HCT116 (cell line): ENCODE results near the gene TRMU. TPM values are rescaled to one million over a fixed set of nuclear protein-coding genes. Genes with fewer than 3 reads are reported as not detected.

Experiments
- ATAC-seq: fragments of 200-7000 bp; cut with Tn5 transposase; 2 replicates; pipeline ENCODE4 v1.9.1; 2020; ENCODE audit warnings: mild to moderate bottlenecking, moderate library complexity
- BruUV-seq: library from RNA; stranded (reverse); fragments of 400-500 nt; replicated peaks from 2 replicates; lab custom pipeline; 2021; lab: Mats Ljungman, UMichigan
- CTCF ChIA-PET: fragments of 300-600 bp; sonication (Branson Sonifier 250); formaldehyde crosslinking; loops from one replicate; lab custom pipeline; 2021; ENCODE audit warnings: antibody characterized with exemption; lab: Charles Lee
- POLR2A ChIA-PET: fragments of 300-600, 350-600 bp; sonication (Branson Sonifier 250); formaldehyde crosslinking; loops from one replicate; lab custom pipeline; 2021; ENCODE audit warnings: antibody characterized with exemption; lab: Charles Lee
- RAD21 ChIA-PET, 2 experiments: fragments of 300-600 bp; sonication (Branson Sonifier 250); formaldehyde crosslinking; loops; one replicate each; lab custom pipeline; 2023; ENCODE audit warnings: low total read pairs in 2 of 2; ENCODE audit not compliant: uncharacterized antibody in 2 of 2, unreplicated experiment in 2 of 2, low non-redundant PET in 1 of 2; lab: Charles Lee
- DNase-seq: peaks from one replicate; pipeline ENCODE4 v3.0.0-alpha.2; 2010; ENCODE audit warnings: low read depth, low spot score
- H2AFZ ChIP-seq: fragments of 200-600 bp; shearing (Covaris generic), sonication (generic); 2 replicates; pipeline ENCODE4 v1.6.1; 2017; ENCODE audit warnings: low read depth, mixed run types, mixed read lengths, antibody characterized with exemption, low read length; ENCODE audit not compliant: poor library complexity, severe bottlenecking
- H3K27ac ChIP-seq: 2 replicates; pipeline ENCODE4 v1.5.1; 2012; ENCODE audit warnings: low read depth, low read length
- H3K27me3 ChIP-seq: fragments of 200-600 bp; sonication (generic); 2 replicates; pipeline ENCODE4 v1.6.1; 2016; ENCODE audit warnings: mixed run types, low read length, mixed read lengths; ENCODE audit not compliant: insufficient read depth
- H3K36me3 ChIP-seq, 2 experiments: fragments of 200-500 bp in 1 of 2; fragments of 200-600 bp in 1 of 2; sonication (Bioruptor generic) in 1 of 2; sonication (generic) in 1 of 2; 2 replicates each; pipeline versions ENCODE4 v1.5.1 to v1.6.1; 2014 to 2016; ENCODE audit warnings: low read length in 2 of 2, inconsistent platforms in 1 of 2, mixed read lengths in 1 of 2, mixed run types in 1 of 2; ENCODE audit not compliant: insufficient read depth in 2 of 2, control insufficient read depth in 1 of 2
- H3K4me1 ChIP-seq, 2 experiments: fragments of 200-600 bp in 1 of 2; sonication (generic) in 1 of 2; 2 replicates each; pipeline versions ENCODE4 v1.5.1 to v1.6.1; 2012 to 2017; ENCODE audit warnings: low read length in 2 of 2, inconsistent platforms in 1 of 2, mild to moderate bottlenecking in 1 of 2, mixed read lengths in 1 of 2, mixed run types in 1 of 2, moderate library complexity in 1 of 2; ENCODE audit not compliant: insufficient read depth in 2 of 2, control insufficient read depth in 1 of 2
- H3K4me2 ChIP-seq: fragments of 200-600 bp; sonication (generic); 2 replicates; pipeline ENCODE4 v1.6.1; 2017; ENCODE audit warnings: mixed run types, low read length, mixed read lengths
- H3K4me3 ChIP-seq, 2 experiments: fragments of 200-600 bp in 1 of 2; sonication (generic) in 1 of 2; replicated peaks in 1 of 2; 2 replicates each; pipeline ENCODE4 v1.5.1; 2011 to 2016; ENCODE audit warnings: low read length in 2 of 2, control low read depth in 1 of 2, low read depth in 1 of 2, mild to moderate bottlenecking in 1 of 2, mixed read lengths in 1 of 2, mixed run types in 1 of 2
- H3K79me2 ChIP-seq: fragments of 200-600 bp; sonication (generic); 2 replicates; pipeline ENCODE4 v1.6.1; 2017; ENCODE audit warnings: mild to moderate bottlenecking, mixed run types, low read length, moderate library complexity, mixed read lengths; ENCODE audit not compliant: insufficient read depth
- H3K9ac ChIP-seq: fragments of 200-600 bp; sonication (generic); 2 replicates; pipeline ENCODE4 v1.6.1; 2016; ENCODE audit warnings: low read length, mixed read lengths
- H3K9me2 ChIP-seq: fragments of 200-600 bp; sonication (generic), shearing (Covaris generic); 2 replicates; pipeline ENCODE4 v1.6.1; 2017; ENCODE audit warnings: mixed run types, mild to moderate bottlenecking, moderate library complexity; ENCODE audit not compliant: insufficient read depth
- H3K9me3 ChIP-seq, 2 experiments: fragments of 200-500 bp in 1 of 2; fragments of 200-600 bp in 1 of 2; sonication (Bioruptor generic) in 1 of 2; sonication (generic) in 1 of 2; 2 replicates each; pipeline ENCODE4 v1.6.1; 2014 to 2017; ENCODE audit warnings: low read length in 2 of 2, mixed read lengths in 2 of 2, inconsistent platforms in 1 of 2, low read depth in 1 of 2, mild to moderate bottlenecking in 1 of 2, mixed run types in 1 of 2, moderate library complexity in 1 of 2; ENCODE audit not compliant: control insufficient read depth in 1 of 2, insufficient read depth in 1 of 2
- H4K20me1 ChIP-seq: fragments of 200-600 bp; sonication (generic), shearing (Covaris generic); 2 replicates; pipeline ENCODE4 v1.6.1; 2017; ENCODE audit warnings: mixed run types, mild to moderate bottlenecking, moderate library complexity; ENCODE audit not compliant: insufficient read depth
- ATF3 ChIP-seq: IDR thresholded peaks from 2 replicates; pipeline ENCODE4 v1.6.1; 2012
- CBX3 ChIP-seq: IDR thresholded peaks from 2 replicates; pipeline ENCODE4 v1.6.1; 2012; ENCODE audit warnings: low read depth
- CEBPB ChIP-seq: IDR thresholded peaks from 2 replicates; pipeline ENCODE4 v1.6.1; 2012; ENCODE audit warnings: low read depth
- CTCF ChIP-seq, 3 experiments: fragments of 200-600 bp in 1 of 3; sonication (generic) in 1 of 3; IDR thresholded peaks in 2 of 3; conservative IDR thresholded peaks in 1 of 3; 2 replicates each; pipeline ENCODE4 v1.5.1; 2012 to 2017; ENCODE audit warnings: low read depth in 2 of 3, low read length in 2 of 3, antibody characterized with exemption in 1 of 3, borderline replicate concordance in 1 of 3, control low read depth in 1 of 3, mild to moderate bottlenecking in 1 of 3, mixed read lengths in 1 of 3, mixed run types in 1 of 3, moderate library complexity in 1 of 3; ENCODE audit not compliant: insufficient read depth in 1 of 3
- EGR1 ChIP-seq: IDR thresholded peaks from 2 replicates; pipeline ENCODE4 v1.6.1; 2012; ENCODE audit warnings: low read depth
- ELF1 ChIP-seq: IDR thresholded peaks from 2 replicates; pipeline ENCODE4 v1.6.1; 2012; ENCODE audit warnings: low read depth, borderline replicate concordance
- EZH2 ChIP-seq: fragments of 200-600 bp; sonication (generic); IDR thresholded peaks from 2 replicates; pipeline ENCODE4 v1.6.1; 2017; ENCODE audit warnings: antibody characterized with exemption, mixed run types
- EZH2phosphoT487 ChIP-seq: fragments of 200-600 bp; IDR thresholded peaks from 2 replicates; pipeline ENCODE4 v1.6.1; 2018; ENCODE audit warnings: antibody characterized with exemption, borderline replicate concordance
- FOSL1 ChIP-seq: IDR thresholded peaks from 2 replicates; pipeline ENCODE4 v1.6.1; 2012; ENCODE audit warnings: low read depth
- MAX ChIP-seq: IDR thresholded peaks from 2 replicates; pipeline ENCODE4 v1.6.1; 2012
- POLR2AphosphoS5 ChIP-seq: IDR thresholded peaks from 2 replicates; pipeline ENCODE4 v1.6.1; 2011; ENCODE audit warnings: mild to moderate bottlenecking, low read depth, low read length, moderate library complexity
- REST ChIP-seq: IDR thresholded peaks from 2 replicates; pipeline ENCODE4 v1.6.1; 2012; ENCODE audit warnings: low read depth
- SIN3A ChIP-seq: IDR thresholded peaks from 2 replicates; pipeline ENCODE4 v1.6.1; 2012; ENCODE audit warnings: low read depth
- SP1 ChIP-seq: IDR thresholded peaks from 2 replicates; pipeline ENCODE4 v1.6.1; 2012; ENCODE audit warnings: low read depth
- SRF ChIP-seq: IDR thresholded peaks from 2 replicates; pipeline ENCODE4 v1.6.1; 2012; ENCODE audit warnings: low read depth
- TCF7L2 ChIP-seq: IDR thresholded peaks from 2 replicates; pipeline ENCODE4 v1.7.0; 2011; ENCODE audit warnings: borderline replicate concordance, inconsistent platforms; ENCODE audit not compliant: insufficient read depth, insufficient read length; ENCODE audit errors: extremely low read depth
- YY1 ChIP-seq: IDR thresholded peaks from 2 replicates; pipeline ENCODE4 v1.6.1; 2011; ENCODE audit warnings: low read length, low read depth, moderate library complexity, mild to moderate bottlenecking; ENCODE audit not compliant: insufficient replicate concordance; ENCODE audit errors: extremely low read depth
- ZBTB33 ChIP-seq: IDR thresholded peaks from 2 replicates; pipeline ENCODE4 v1.6.1; 2011; ENCODE audit warnings: mild to moderate bottlenecking, low read length, moderate library complexity; ENCODE audit not compliant: insufficient replicate concordance; ENCODE audit errors: extremely low read depth
- ZFX ChIP-seq: fragments of 450-650 bp; IDR thresholded peaks from 2 replicates; pipeline ENCODE4 v1.6.1; 2017
- ZNF274 ChIP-seq: fragments of 200-500 bp; sonication (Bioruptor generic); IDR thresholded peaks from 2 replicates; pipeline ENCODE4 v1.6.1; 2014; ENCODE audit warnings: mild to moderate bottlenecking, low read depth, low read length, inconsistent platforms
- intact Hi-C: fragments of 100-400 bp; cut with micrococcal nuclease; formaldehyde crosslinking; loops from 2 replicates; pipeline ENCODE4 v1.10.0; 2022
- total RNA-seq: library from RNA; stranded (reverse); gene quantifications from one replicate; pipeline ENCODE4 v1.2.1, GENCODE V29; 2021; ENCODE audit not compliant: unreplicated experiment

The TRMU gene
- total RNA-seq, 1 experiment from 2014 or later, result 65.4 TPM

GRCh38 chr22:46339956-46340355 is 4.4 kb downstream of the TRMU start:
- H3K9ac ChIP-seq, result no peak overlapping the region
- H2AFZ ChIP-seq, result no peak overlapping the region
- H4K20me1 ChIP-seq, result no peaks in the 10 kb centered on the region
- no peaks in the 10 kb centered on the region for H3K9me3 ChIP-seq
- TF ChIP-seq POLR2AphosphoS5, result no peak
- TF ChIP-seq TCF7L2, result no peak
- TF ChIP-seq SRF, result no peak
- no peak for TF ChIP-seq FOSL1
- no peak for TF ChIP-seq ZFX
- no peak for TF ChIP-seq ELF1
- TF ChIP-seq ZBTB33, result no peak
- no peak for TF ChIP-seq YY1
- no peak for TF ChIP-seq MAX
- TF ChIP-seq CTCF (IDR thresholded peaks at IDR 0.05 in 2 of 3, conservative IDR thresholded peaks at IDR 0.05 in 1 of 3; ENCODE audit: borderline replicate concordance in 1 of 3, insufficient read depth in 1 of 3, low read depth in 2 of 3, low read length in 2 of 3), result no peak
- TF ChIP-seq EGR1, result no peak
- no peak for TF ChIP-seq EZH2phosphoT487
- no peak for TF ChIP-seq ATF3
- no peak for TF ChIP-seq ZNF274
- no peak for TF ChIP-seq REST
- no peak for TF ChIP-seq SIN3A
- no peak for TF ChIP-seq EZH2
- TF ChIP-seq CBX3, result no peak
- no peak for TF ChIP-seq SP1
- TF ChIP-seq CEBPB, result no peak
- no peaks in the 10 kb centered on the region for H3K9me2 ChIP-seq
- no TSS peak for BruUV-seq
- no peaks in the 10 kb centered on the region for H3K27me3 ChIP-seq
- intact Hi-C loops, result no loop called here
- ChIA-PET RAD21 (no interaction called here), CTCF (interaction anchor here (0.5 kb wide), 1 partner anchor 125 kb away, joined by 3 read pairs; no protein-coding TSS in a partner anchor), POLR2A (no interaction called here)
- H3K4me2 ChIP-seq, result no peak overlapping the region
- H3K36me3 ChIP-seq, result peaks cover 52 to 68% of the 10 kb centered on the region in 2 experiments; a peak in 3 of 4 replicates
- H3K4me1 ChIP-seq, result peaks cover 6 to 13% of the 10 kb centered on the region in 2 experiments; a peak in 3 of 4 replicates
- H3K79me2 ChIP-seq, result peaks cover 72% of the 10 kb centered on the region
- no peak overlapping the region for H3K4me3 ChIP-seq
- DNase-seq, result no peak
- no peak overlapping the region for H3K27ac ChIP-seq
- ATAC-seq, result no peak
